ENCODE measurements around the gene PRICKLE3. TPM values are rescaled to one million over a fixed set of nuclear protein-coding genes. Genes with fewer than 3 reads are reported as not detected.
A peak's percentile ranks its signal among the peaks of the same experiment; 100 is the strongest.

Gene PRICKLE3
- polyA plus RNA-seq, 2 of the 4 experiments (the other 2 are of a cell fraction) = 7.9 to 14.0 TPM

DNA sequence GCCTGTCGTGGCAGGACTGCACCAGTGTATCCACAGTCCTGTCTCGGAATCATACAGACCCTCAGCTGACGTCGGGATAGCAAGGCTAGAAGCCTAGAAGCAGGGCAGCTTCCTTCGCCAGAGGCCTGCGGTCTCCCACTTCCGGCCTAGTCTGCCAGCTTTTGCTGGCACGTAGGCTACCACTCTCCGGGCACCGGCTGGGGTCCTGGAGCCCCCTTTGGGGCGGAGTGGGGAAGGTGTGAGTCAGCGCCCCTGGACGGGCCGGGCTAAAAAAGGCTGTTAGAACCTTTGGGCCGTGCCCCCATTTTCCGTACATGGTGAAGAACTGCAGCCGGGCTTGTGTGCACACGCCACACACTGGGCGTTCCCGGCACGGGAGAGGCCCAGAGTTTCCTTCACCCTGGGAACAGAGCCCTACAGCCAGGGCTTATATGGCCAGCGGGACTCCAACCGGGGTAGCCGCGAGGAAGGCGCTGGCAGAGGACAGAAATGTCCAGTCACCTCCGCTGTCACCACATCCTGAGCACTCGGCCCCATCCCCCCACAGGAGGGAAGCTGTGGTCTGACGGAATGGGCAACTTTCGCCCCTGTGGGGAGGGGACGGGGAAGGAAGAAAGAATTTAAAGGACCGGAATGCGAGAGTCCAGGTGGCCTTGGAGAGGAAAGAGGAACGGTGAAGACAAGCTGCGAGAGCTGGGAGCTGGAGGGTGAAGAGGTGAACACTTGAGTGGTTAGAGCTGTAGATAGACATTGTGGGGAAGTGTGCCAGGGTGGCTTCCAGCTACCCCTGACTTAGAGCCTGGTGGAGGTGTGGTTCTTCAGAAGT lies 19.0 kb downstream of the PRICKLE3 start:
- WGBS (ENCODE audit: missing lambda C conversion rate) = 68% methylated on average over 16 of the region's 35 CpGs
- ChIA-PET POLR2A (interaction anchor here (0.9 kb wide), 1 partner anchor 24 kb away, joined by 3 read pairs; no protein-coding TSS in a partner anchor), CTCF (interaction anchor here (0.6 to 1.7 kb wide), 3 partner anchors 10 to 24 kb away, joined by 3 to 11 read pairs (median 4); no protein-coding TSS in a partner anchor)
- Histone ChIP-seq H3K9me3 (no peaks in the 10 kb centered on the region), H3K4me2 (no peak overlapping the region), H3K27ac (peak overlapping the region; percentile 27 to 44; a peak in 3 of 6 replicates), H3K4me1 (peaks cover 8% of the 10 kb centered on the region; the same call in 2 of the 3 replicates), H3K4me3 (no peak overlapping the region)
- DNase-seq (ENCODE audit: low read depth in 1 of 2, low spot score in 1 of 2) (no peak), ATAC-seq (no peak), FAIRE-seq (no peak)
- no peak for TF ChIP-seq RAD21 (conservative IDR thresholded peaks at IDR 0.05 in 1 of 2, IDR thresholded peaks at IDR 0.05 in 1 of 2)
- TF ChIP-seq HDAC2 (IDR thresholded peaks at IDR 0.05) = no peak
- TF ChIP-seq JUNB (IDR thresholded peaks at IDR 0.05) = no peak
- no peak for TF ChIP-seq CHD4 (IDR thresholded peaks at IDR 0.05; ENCODE audit: borderline replicate concordance)

DNA sequence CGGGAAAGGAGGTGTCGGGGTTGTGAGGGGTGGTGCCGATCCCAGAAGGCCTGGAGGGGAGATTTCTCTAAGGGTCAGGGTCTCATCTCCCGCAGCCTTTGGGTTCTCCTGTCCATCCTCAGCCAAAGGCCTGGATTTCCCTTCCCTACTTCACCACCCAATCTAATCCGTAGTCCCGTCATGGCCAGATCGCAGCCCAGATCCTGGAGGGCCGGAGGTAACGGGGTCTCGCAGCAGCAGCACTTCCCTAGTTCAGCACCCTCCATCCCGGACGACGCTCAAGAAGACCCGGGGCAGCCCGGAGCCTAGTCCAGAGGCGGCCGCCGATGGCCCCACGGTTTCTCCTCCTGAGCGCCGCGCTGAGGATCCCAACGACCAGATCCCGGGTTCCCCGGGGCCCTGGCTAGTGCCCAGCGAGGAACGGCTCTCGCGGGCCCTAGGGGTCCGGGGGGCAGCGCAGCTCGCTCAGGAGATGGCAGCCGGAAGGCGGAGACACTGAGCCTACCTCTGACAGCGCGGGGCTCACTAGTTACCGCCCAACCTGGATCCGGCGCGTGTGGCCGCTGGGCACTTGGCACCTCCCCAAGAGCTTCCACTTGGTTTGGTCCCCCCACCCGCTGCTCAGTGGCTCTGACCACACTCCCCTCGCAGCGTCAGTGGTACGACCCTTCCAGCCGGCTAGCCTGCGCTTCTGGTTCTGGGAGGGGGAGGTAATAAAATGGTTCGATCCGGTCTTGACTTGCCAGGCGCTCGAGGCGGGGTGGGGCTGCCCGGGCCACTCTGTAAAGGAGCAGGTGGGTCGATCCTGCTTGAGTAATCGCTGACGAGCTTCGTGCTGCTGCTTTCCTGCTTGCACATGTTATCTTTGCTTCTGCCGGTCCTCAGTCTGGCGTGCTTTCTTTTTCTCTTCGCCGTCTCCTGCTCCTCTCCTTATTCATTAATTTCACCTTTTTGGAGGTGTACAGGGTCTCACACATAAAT lies 20.0 kb downstream of the PRICKLE3 start:
- Histone ChIP-seq H3K27ac (no peak overlapping the region; a peak in 2 of 6 replicates), H3K9me3 (no peaks in the 10 kb centered on the region), H3K4me1 (peaks cover 8% of the 10 kb centered on the region; the same call in 2 of the 3 replicates), H3K4me3 (no peak overlapping the region), H3K4me2 (no peak overlapping the region)
- TF ChIP-seq RAD21 (conservative IDR thresholded peaks at IDR 0.05 in 1 of 2, IDR thresholded peaks at IDR 0.05 in 1 of 2) (no peak), TP53 (CRISPR knock-in tag; IDR thresholded peaks at IDR 0.05) (no peak), ZNF302 (CRISPR knock-in tag; IDR thresholded peaks at IDR 0.05) (no peak), JUNB (IDR thresholded peaks at IDR 0.05) (no peak), HOXA7 (CRISPR knock-in tag; IDR thresholded peaks at IDR 0.05) (no peak), CBX8 (IDR thresholded peaks at IDR 0.05) (no peak), CHD2 (IDR thresholded peaks at IDR 0.05; ENCODE audit: low read length, partially characterized antibody) (no peak)
- CTCF ChIA-PET = interaction anchor here (1.7 to 2.6 kb wide), 2 partner anchors 11 to 23 kb away, joined by 11 to 17 read pairs; no protein-coding TSS in a partner anchor
- POLR2A ChIA-PET = no interaction called here
- WGBS (ENCODE audit: missing lambda C conversion rate) = 87% methylated on average over 42 of the region's 61 CpGs
- no peak for ATAC-seq
- FAIRE-seq = no peak
- no peak for DNase-seq (ENCODE audit: low read depth in 1 of 2, low spot score in 1 of 2)

DNA sequence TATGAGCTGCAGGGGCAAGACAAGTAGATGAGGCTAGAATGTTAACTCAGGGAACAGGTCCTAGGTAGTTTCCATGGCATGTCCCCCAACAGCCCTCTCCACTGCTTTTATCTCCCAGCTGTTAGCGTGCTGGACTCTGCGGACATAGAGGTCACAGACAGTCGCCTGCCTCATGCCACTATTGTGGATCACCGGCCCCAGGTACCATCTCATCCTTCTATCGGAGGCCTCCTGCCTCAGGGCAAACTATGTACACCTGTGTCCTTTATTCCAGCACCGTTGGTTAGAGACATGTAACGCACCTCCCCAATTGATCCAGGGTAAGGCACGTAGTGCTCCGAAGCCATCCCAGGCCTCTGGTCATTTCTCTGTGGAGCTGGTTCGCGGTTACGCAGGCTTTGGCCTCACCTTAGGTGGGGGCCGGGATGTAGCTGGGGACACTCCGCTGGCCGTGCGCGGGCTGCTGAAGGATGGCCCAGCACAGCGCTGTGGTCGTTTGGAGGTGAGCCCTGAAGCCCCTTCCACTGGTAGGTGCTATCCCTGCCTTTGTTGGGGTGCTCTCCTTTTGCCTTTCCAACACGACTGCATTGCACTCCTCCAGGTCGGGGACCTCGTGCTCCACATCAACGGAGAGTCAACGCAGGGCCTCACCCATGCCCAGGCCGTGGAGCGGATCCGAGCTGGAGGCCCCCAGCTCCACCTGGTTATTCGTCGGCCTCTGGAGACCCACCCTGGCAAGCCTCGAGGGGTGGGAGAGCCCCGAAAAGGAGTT lies 21.4 kb downstream of the PRICKLE3 start:
- 87% methylated on average over 16 of the region's 31 CpGs for WGBS (ENCODE audit: missing lambda C conversion rate)
- FAIRE-seq (no peak), ATAC-seq (no peak), DNase-seq (ENCODE audit: low read depth in 1 of 2, low spot score in 1 of 2) (no peak)
- Histone ChIP-seq H3K4me1 (peaks cover 8% of the 10 kb centered on the region; the same call in 2 of the 3 replicates), H3K27ac (peak overlapping the region; percentile 90 to 92), H3K4me2 (peak overlapping the region; percentile 77), H3K4me3 (no peak overlapping the region), H3K9me3 (no peaks in the 10 kb centered on the region)
- ChIA-PET POLR2A (no interaction called here), CTCF (interaction anchor here (1.2 to 2.6 kb wide), 6 partner anchors 10 to 71 kb away, joined by 3 to 21 read pairs (median 6); partner anchors contain the start of gene GPKOW)
- no peak for TF ChIP-seq MYC (IDR thresholded peaks at IDR 0.05; ENCODE audit: borderline replicate concordance, low read length)
- no peak for TF ChIP-seq GATA3 (IDR thresholded peaks at IDR 0.05; ENCODE audit: borderline replicate concordance)
- TF ChIP-seq, protein P1, sequence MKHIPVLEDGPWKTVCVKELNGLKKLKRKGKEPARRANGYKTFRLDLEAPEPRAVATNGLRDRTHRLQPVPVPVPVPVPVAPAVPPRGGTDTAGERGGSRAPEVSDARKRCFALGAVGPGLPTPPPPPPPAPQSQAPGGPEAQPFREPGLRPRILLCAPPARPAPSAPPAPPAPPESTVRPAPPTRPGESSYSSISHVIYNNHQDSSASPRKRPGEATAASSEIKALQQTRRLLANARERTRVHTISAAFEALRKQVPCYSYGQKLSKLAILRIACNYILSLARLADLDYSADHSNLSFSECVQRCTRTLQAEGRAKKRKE (CRISPR knock-in tag; IDR thresholded peaks at IDR 0.05; ENCODE audit: low read depth) = no peak
- TF ChIP-seq FOXS1 (CRISPR knock-in tag; IDR thresholded peaks at IDR 0.05) = no peak
- no peak for TF ChIP-seq RFX5 (IDR thresholded peaks at IDR 0.05)

Measured in A549 (cell line).